ENCODE data around the gene SEMA4G. TPM values are rescaled to one million over a fixed set of nuclear protein-coding genes. Genes with fewer than 3 reads are reported as not detected.

The SEMA4G gene
- total and polyA plus RNA-seq, 2 of the 13 experiments (the other 11 are each of a cell fraction or from before 2014, with no cell fraction given), result 46.2 to 207 TPM

GRCh38 chr10:100967332-100967731, 2.0 kb upstream of the SEMA4G start:
- no peaks in the 10 kb centered on the region; the same call in 1 of the 2 replicates for H4K20me1 ChIP-seq (ENCODE audit: insufficient read depth, low read length)
- H3K4me2 ChIP-seq (ENCODE audit: low read depth, low read length), result no peak overlapping the region
- DNase-seq (ENCODE audit: low spot score) (no peak), ATAC-seq (no peak), FAIRE-seq (no peak)
- CTCF ChIA-PET (ENCODE audit: low intra/inter-chr PET ratio, low total read pairs), result interaction anchor here (0.9 kb wide), 1 partner anchor 18 kb away, joined by 3 read pairs; no protein-coding TSS in a partner anchor
- peaks cover 25% of the 10 kb centered on the region for H3K79me2 ChIP-seq (ENCODE audit: insufficient read depth, low read length)
- in situ Hi-C loops (cut with HindIII; ENCODE audit: extremely low pct_ligation_motif_present, low pct_unique_long_range_greater_than_20kb) (no loop called here), intact Hi-C loops (cut with micrococcal nuclease; ENCODE audit: unreplicated experiment) (no loop called here)
- peak overlapping the region; percentile 36 for H3K27ac ChIP-seq (ENCODE audit: extremely low read length, insufficient read depth, low read length)
- peaks cover 88% of the 10 kb centered on the region for H3K4me1 ChIP-seq (ENCODE audit: insufficient read depth, low read length)
- no peak overlapping the region for H3K4me3 ChIP-seq (replicated peaks in 1 of 3; ENCODE audit: insufficient read depth in 1 of 3, low read depth in 2 of 3, low read length in 3 of 3)
- POLR2A ChIA-PET, result interaction anchor here (0.8 to 12.6 kb wide), 3 partner anchors 8 to 24 kb away, joined by 3 to 277 read pairs (median 3); partner anchors contain the start of genes LZTS2, MRPL43 and TWNK
- no peaks in the 10 kb centered on the region for H3K9me3 ChIP-seq (ENCODE audit: low read length)
- no peak overlapping the region for H3K9ac ChIP-seq (ENCODE audit: insufficient read depth, low read depth, low read length)
- BruUV-seq (replicated peaks), result no TSS peak
- 92% methylated on average over 2 of the region's 2 CpGs for WGBS (ENCODE audit: low lambda C conversion rate)
- no peaks in the 10 kb centered on the region; a peak in 1 of 5 replicates for H3K27me3 ChIP-seq (ENCODE audit: control insufficient read depth in 1 of 2, insufficient read depth in 2 of 2, low read length in 2 of 2)
- H3K36me3 ChIP-seq (replicated peaks in 1 of 2; ENCODE audit: control insufficient read depth in 1 of 2, insufficient read depth in 2 of 2, low read length in 2 of 2), result peaks cover 0 to 9% of the 10 kb centered on the region in 2 experiments; a peak in 3 of 5 replicates
- no peak overlapping the region for H2AFZ ChIP-seq (ENCODE audit: low read length)
- TF ChIP-seq ZNF33B (CRISPR knock-in tag; IDR thresholded peaks at IDR 0.05) (no peak), HMGA1 (CRISPR knock-in tag; conservative IDR thresholded peaks at IDR 0.05) (no peak), ZNF562 (CRISPR knock-in tag; IDR thresholded peaks at IDR 0.05; ENCODE audit: borderline replicate concordance) (no peak), KLF16 (CRISPR knock-in tag; IDR thresholded peaks at IDR 0.05) (no peak), ZBTB10 (CRISPR knock-in tag; IDR thresholded peaks at IDR 0.05; ENCODE audit: borderline replicate concordance) (no peak), RBFOX2 (IDR thresholded peaks at IDR 0.05; ENCODE audit: low read depth, low read length) (peak; percentile 36; the same call in 1 of the 2 replicates), ZMYM2 (CRISPR knock-in tag; IDR thresholded peaks at IDR 0.05) (no peak), ZBTB3 (CRISPR knock-in tag; IDR thresholded peaks at IDR 0.05; ENCODE audit: borderline replicate concordance, low read depth) (no peak), ZNF557 (CRISPR knock-in tag; IDR thresholded peaks at IDR 0.05) (no peak), HMGXB4 (CRISPR knock-in tag; IDR thresholded peaks at IDR 0.05; ENCODE audit: borderline replicate concordance in 1 of 2, low read depth in 1 of 2) (no peak), ZNF792 (CRISPR knock-in tag; IDR thresholded peaks at IDR 0.05) (no peak), HNRNPK (IDR thresholded peaks at IDR 0.05; ENCODE audit: low read depth, low read length, poor library complexity, severe bottlenecking) (peak; percentile 29), ZBTB7B (CRISPR knock-in tag; IDR thresholded peaks at IDR 0.05) (peak; percentile 6; the same call in 1 of the 2 replicates), FOXJ3 (CRISPR knock-in tag; IDR thresholded peaks at IDR 0.05; ENCODE audit: borderline replicate concordance) (no peak), EP300 (IDR thresholded peaks at IDR 0.05; ENCODE audit: low read depth in 2 of 2, low read length in 2 of 2) (no peak), EP300 (CRISPR knock-in tag; IDR thresholded peaks at IDR 0.05; ENCODE audit: borderline replicate concordance) (no peak), E2F1 (CRISPR knock-in tag; IDR thresholded peaks at IDR 0.05) (no peak), AGO1 (IDR thresholded peaks at IDR 0.05; ENCODE audit: low read depth, low read length, poor library complexity, severe bottlenecking) (no peak), ZNF788 (CRISPR knock-in tag; IDR thresholded peaks at IDR 0.05; ENCODE audit: borderline replicate concordance) (no peak), MAFG (CRISPR knock-in tag; IDR thresholded peaks at IDR 0.05) (no peak)
